ENCODE data around the gene FAM181A.

FAM181A gene

GRCh38 chr14:93909429-93910128 is 17.6 kb upstream of the FAM181A start:
- H3K27ac ChIP-seq (ENCODE audit: low read depth, low read length, poor library complexity, severe bottlenecking) = no peak overlapping the region
- H3K4me3 ChIP-seq (ENCODE audit: low read depth, low read length, poor library complexity, severe bottlenecking) = no peak overlapping the region
- no peak overlapping the region for H2AFZ ChIP-seq (ENCODE audit: low read length)
- H3K4me2 ChIP-seq (ENCODE audit: low read length) = no peak overlapping the region
- TF ChIP-seq EZH2 (IDR thresholded peaks at IDR 0.05; ENCODE audit: borderline replicate concordance, low read length) = no peak
- no peak for TF ChIP-seq CTCF (IDR thresholded peaks at IDR 0.05; ENCODE audit: low read length)
- no peaks in the 10 kb centered on the region for H4K20me1 ChIP-seq (ENCODE audit: insufficient read depth, low read length)
- H3K36me3 ChIP-seq (ENCODE audit: insufficient read depth, low read length) = no peaks in the 10 kb centered on the region
- no peaks in the 10 kb centered on the region for H3K9me3 ChIP-seq (ENCODE audit: low read length)
- H3K4me1 ChIP-seq (ENCODE audit: insufficient read depth, low read length, severe bottlenecking) = no peaks in the 10 kb centered on the region
- no peaks in the 10 kb centered on the region for H3K79me2 ChIP-seq (ENCODE audit: insufficient read depth, low read length)
- H3K27me3 ChIP-seq (ENCODE audit: insufficient read depth, low read length) = no peaks in the 10 kb centered on the region
- H3K9me2 ChIP-seq (ENCODE audit: low read depth, low read length) = no peaks in the 10 kb centered on the region
- no peak overlapping the region for H3K9ac ChIP-seq (ENCODE audit: low read length)
- no peaks in the 10 kb centered on the region for H3F3A ChIP-seq (ENCODE audit: insufficient read depth, low read length)

GRCh38 chr14:93911975-93912615 is 15.0 kb upstream of the FAM181A start:
- Histone ChIP-seq H2AFZ (ENCODE audit: low read length) (no peak overlapping the region), H3K36me3 (ENCODE audit: insufficient read depth, low read length) (no peaks in the 10 kb centered on the region), H3K9me3 (ENCODE audit: low read length) (no peaks in the 10 kb centered on the region), H3K9me2 (ENCODE audit: low read depth, low read length) (no peaks in the 10 kb centered on the region), H3K27ac (ENCODE audit: low read depth, low read length, poor library complexity, severe bottlenecking) (no peak overlapping the region), H4K20me1 (ENCODE audit: insufficient read depth, low read length) (no peaks in the 10 kb centered on the region), H3K9ac (ENCODE audit: low read length) (no peak overlapping the region), H3K27me3 (ENCODE audit: insufficient read depth, low read length) (peaks cover 6% of the 10 kb centered on the region; the same call in 1 of the 2 replicates), H3K4me1 (ENCODE audit: insufficient read depth, low read length, severe bottlenecking) (no peaks in the 10 kb centered on the region), H3K79me2 (ENCODE audit: insufficient read depth, low read length) (no peaks in the 10 kb centered on the region), H3F3A (ENCODE audit: insufficient read depth, low read length) (no peaks in the 10 kb centered on the region), H3K4me3 (ENCODE audit: low read depth, low read length, poor library complexity, severe bottlenecking) (no peak overlapping the region), H3K4me2 (ENCODE audit: low read length) (no peak overlapping the region)
- TF ChIP-seq CTCF (IDR thresholded peaks at IDR 0.05; ENCODE audit: low read length) (no peak), EZH2 (IDR thresholded peaks at IDR 0.05; ENCODE audit: borderline replicate concordance, low read length) (no peak)

- H3K4me1 ChIP-seq (ENCODE audit: insufficient read depth, low read length, severe bottlenecking) = no peaks in the 10 kb centered on the region
- H3K79me2 ChIP-seq (ENCODE audit: insufficient read depth, low read length) = no peaks in the 10 kb centered on the region
- H3K9ac ChIP-seq (ENCODE audit: low read length) = no peak overlapping the region
- H3K9me3 ChIP-seq (ENCODE audit: low read length) = no peaks in the 10 kb centered on the region
- H3K4me2 ChIP-seq (ENCODE audit: low read length) = no peak overlapping the region
- TF ChIP-seq EZH2 (IDR thresholded peaks at IDR 0.05; ENCODE audit: borderline replicate concordance, low read length) = no peak
- no peak for TF ChIP-seq CTCF (IDR thresholded peaks at IDR 0.05; ENCODE audit: low read length)
- H3K36me3 ChIP-seq (ENCODE audit: insufficient read depth, low read length) = no peaks in the 10 kb centered on the region
- H3K9me2 ChIP-seq (ENCODE audit: low read depth, low read length) = no peaks in the 10 kb centered on the region
- H3K27ac ChIP-seq (ENCODE audit: low read depth, low read length, poor library complexity, severe bottlenecking) = no peak overlapping the region
- H3K4me3 ChIP-seq (ENCODE audit: low read depth, low read length, poor library complexity, severe bottlenecking) = no peak overlapping the region
- H4K20me1 ChIP-seq (ENCODE audit: insufficient read depth, low read length) = no peaks in the 10 kb centered on the region
- H2AFZ ChIP-seq (ENCODE audit: low read length) = no peak overlapping the region
- no peaks in the 10 kb centered on the region for H3F3A ChIP-seq (ENCODE audit: insufficient read depth, low read length)
- peaks cover 6% of the 10 kb centered on the region; the same call in 1 of the 2 replicates for H3K27me3 ChIP-seq (ENCODE audit: insufficient read depth, low read length)
These were observed 14.4 kb upstream of the FAM181A start for GRCh38 chr14:93912782-93913181.

All from OCI-LY1 (cell line).